Mesendoderm (in vitro differentiated cells): ENCODE results near the gene ITPA.
"Not testable (repeated sequence)": the region's sequence is repeated elsewhere in the genome, so short reads cannot be mapped to it uniquely, and the experiment has no call there.

Experiments
- DNase-seq: peaks from one replicate; pipeline ENCODE4 v3.0.0; 2013
- H2AK5ac ChIP-seq: 2 replicates; pipeline ENCODE4 v1.6.1; 2013; ENCODE audit warnings: low read length, inconsistent platforms
- H2BK120ac ChIP-seq: 2 replicates; pipeline ENCODE4 v1.6.1; 2013; ENCODE audit warnings: low read depth, mild to moderate bottlenecking, low read length, moderate library complexity, mixed read lengths
- H2BK15ac ChIP-seq: replicated peaks from 2 replicates; pipeline ENCODE4 v1.6.1; 2013; ENCODE audit warnings: low read depth, mild to moderate bottlenecking, moderate library complexity
- H2BK5ac ChIP-seq: 2 replicates; pipeline ENCODE4 v1.6.1; 2013; ENCODE audit warnings: low read length, inconsistent platforms
- H3K18ac ChIP-seq: 2 replicates; pipeline ENCODE4 v1.6.1; 2013; ENCODE audit warnings: mild to moderate bottlenecking, low read length, mixed read lengths
- H3K23ac ChIP-seq: one replicate; pipeline ENCODE4 v1.6.1; 2013; ENCODE audit warnings: low read length
- H3K27ac ChIP-seq: 2 replicates; pipeline ENCODE4 v1.5.1; 2013; ENCODE audit warnings: low read depth, mild to moderate bottlenecking, inconsistent platforms, low read length, moderate library complexity
- H3K27me3 ChIP-seq: 2 replicates; pipeline ENCODE4 v1.6.1; 2013; ENCODE audit warnings: low read length, control low read depth, mild to moderate bottlenecking, inconsistent platforms; ENCODE audit not compliant: insufficient read depth, poor library complexity
- H3K36me3 ChIP-seq: 2 replicates; pipeline ENCODE4 v1.6.1; 2013; ENCODE audit warnings: low read length, inconsistent platforms; ENCODE audit not compliant: control insufficient read depth, insufficient read depth
- H3K4ac ChIP-seq: one replicate; pipeline ENCODE4 v1.6.1; 2013; ENCODE audit warnings: low read depth, mild to moderate bottlenecking, low read length, moderate library complexity
- H3K4me1 ChIP-seq: 2 replicates; pipeline ENCODE4 v1.6.1; 2013; ENCODE audit warnings: low read depth, low read length, inconsistent platforms; ENCODE audit not compliant: control insufficient read depth
- H3K4me2 ChIP-seq: 2 replicates; pipeline ENCODE4 v1.6.1; 2013; ENCODE audit warnings: low read length
- H3K4me3 ChIP-seq: 2 replicates; pipeline ENCODE4 v1.5.1; 2013; ENCODE audit warnings: mild to moderate bottlenecking, low read length
- H3K56ac ChIP-seq: one replicate; pipeline ENCODE4 v1.6.1; 2013; ENCODE audit warnings: low read length
- H3K79me1 ChIP-seq: 2 replicates; pipeline ENCODE4 v1.6.1; 2013; ENCODE audit warnings: low read length, inconsistent platforms
- H3K79me2 ChIP-seq: 2 replicates; pipeline ENCODE4 v1.6.1; 2013; ENCODE audit warnings: mild to moderate bottlenecking, low read length; ENCODE audit not compliant: control insufficient read depth, insufficient read depth
- H3K9ac ChIP-seq: 2 replicates; pipeline ENCODE4 v1.6.1; 2013; ENCODE audit warnings: low read length, inconsistent platforms
- H4K5ac ChIP-seq: one replicate; pipeline ENCODE4 v1.6.1; 2013; ENCODE audit warnings: low read length
- H4K8ac ChIP-seq: one replicate; pipeline ENCODE4 v1.6.1; 2013; ENCODE audit warnings: low read depth, mild to moderate bottlenecking, control low read depth, low read length, moderate library complexity
- WGBS: extraction: QIAGEN DNeasy Blood & Tissue Kit; methylation state at CpG from one replicate; pipeline ENCODE4 v1.1.7; 2013; ENCODE audit warnings: low lambda C conversion rate, missing lambda C conversion rate; ENCODE audit not compliant: insufficient coverage; ENCODE audit errors: extremely low coverage; 5-methylcytosine and 5-hydroxymethylcytosine counted together

ITPA gene

DNA sequence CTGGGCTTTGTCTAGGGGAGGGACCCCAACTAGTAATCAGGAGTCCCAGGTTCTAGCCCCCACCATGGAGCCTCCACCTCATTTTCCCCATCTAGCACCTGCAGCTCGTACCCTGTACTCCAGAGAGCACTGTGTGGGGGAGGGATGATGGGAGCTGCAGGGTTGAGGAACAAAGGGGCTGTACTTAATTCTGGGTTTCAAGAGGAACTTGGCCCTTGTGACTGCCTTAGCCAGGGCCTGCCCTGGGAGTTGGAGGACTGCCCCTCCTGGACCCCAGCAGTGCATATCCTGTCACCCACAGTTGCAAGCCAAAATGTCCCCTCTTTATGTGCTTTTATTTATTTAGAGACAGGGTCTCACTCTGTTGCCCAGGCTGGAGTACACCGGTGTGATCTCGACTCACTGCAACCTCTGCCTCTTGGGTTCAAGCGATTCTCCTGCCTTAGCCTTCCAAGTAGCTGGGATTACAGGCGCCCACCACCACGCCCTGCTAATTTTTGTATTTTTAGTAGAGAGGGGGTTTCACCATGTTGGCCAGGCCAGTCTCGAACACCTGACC is 6.1 kb downstream of the ITPA start:
- not testable (repeated sequence) for H3K27me3 ChIP-seq, H2BK15ac ChIP-seq, H4K8ac ChIP-seq, H3K23ac ChIP-seq, H2BK5ac ChIP-seq, H3K79me1 ChIP-seq, H4K5ac ChIP-seq, DNase-seq, H3K9ac ChIP-seq, H3K36me3 ChIP-seq, H3K27ac ChIP-seq, H3K4me2 ChIP-seq, H3K4me3 ChIP-seq, H3K18ac ChIP-seq, H2AK5ac ChIP-seq, H3K56ac ChIP-seq, H3K4me1 ChIP-seq, H3K79me2 ChIP-seq, H3K4ac ChIP-seq, H2BK120ac ChIP-seq
- no CpG with 5 or more reads among the region's 7 CpGs for WGBS

DNA sequence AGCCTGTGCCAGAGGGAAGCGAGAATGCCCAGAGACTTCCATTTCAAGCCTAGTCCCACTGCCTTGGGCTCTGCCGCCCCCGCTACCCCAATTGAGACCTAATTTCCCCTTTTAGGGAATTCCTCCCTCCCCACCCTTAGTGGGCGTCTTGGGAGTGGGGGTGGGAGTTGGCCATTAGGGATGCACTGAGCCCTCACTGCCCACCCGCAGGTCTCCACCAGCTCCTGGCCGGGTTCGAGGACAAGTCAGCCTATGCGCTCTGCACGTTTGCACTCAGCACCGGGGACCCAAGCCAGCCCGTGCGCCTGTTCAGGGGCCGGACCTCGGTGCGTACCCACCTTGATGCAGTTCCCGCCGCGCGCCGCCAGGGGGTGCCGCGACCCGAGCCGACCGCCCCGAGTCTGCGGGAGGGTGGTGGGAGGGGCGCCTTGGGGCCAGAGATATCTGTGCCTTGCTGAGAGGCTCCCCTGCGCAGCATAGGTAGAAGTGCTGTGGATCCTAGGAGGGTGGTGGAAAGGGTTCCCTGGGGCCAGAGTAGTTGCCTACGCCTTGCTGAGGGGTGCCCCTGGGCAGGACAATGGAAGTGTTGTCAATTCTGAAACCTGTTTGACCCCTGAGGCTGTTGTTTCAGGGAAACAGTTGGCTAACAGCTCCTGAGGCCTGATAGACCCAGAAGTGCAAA is 9.2 kb downstream of the ITPA start:
- H2BK15ac ChIP-seq, result no peak overlapping the region
- no peak overlapping the region for H3K23ac ChIP-seq
- H3K9ac ChIP-seq, result no peak overlapping the region
- H2BK5ac ChIP-seq, result no peak overlapping the region
- DNase-seq, result peak; percentile 75
- H3K36me3 ChIP-seq, result peaks cover 5% of the 10 kb centered on the region
- H3K4me3 ChIP-seq, result no peak overlapping the region
- no peaks in the 10 kb centered on the region for H3K27me3 ChIP-seq
- no peaks in the 10 kb centered on the region for H3K4me1 ChIP-seq
- H3K4ac ChIP-seq, result no peak overlapping the region
- no peak overlapping the region for H2BK120ac ChIP-seq
- H3K27ac ChIP-seq, result no peak overlapping the region
- H3K79me2 ChIP-seq, result no peaks in the 10 kb centered on the region
- H3K4me2 ChIP-seq, result no peak overlapping the region
- H2AK5ac ChIP-seq, result no peak overlapping the region
- WGBS, result no CpG with 5 or more reads among the region's 30 CpGs
- H3K79me1 ChIP-seq, result no peaks in the 10 kb centered on the region
- no peak overlapping the region for H4K8ac ChIP-seq
- H3K18ac ChIP-seq, result no peak overlapping the region
- no peak overlapping the region for H3K56ac ChIP-seq
- no peak overlapping the region for H4K5ac ChIP-seq

DNA sequence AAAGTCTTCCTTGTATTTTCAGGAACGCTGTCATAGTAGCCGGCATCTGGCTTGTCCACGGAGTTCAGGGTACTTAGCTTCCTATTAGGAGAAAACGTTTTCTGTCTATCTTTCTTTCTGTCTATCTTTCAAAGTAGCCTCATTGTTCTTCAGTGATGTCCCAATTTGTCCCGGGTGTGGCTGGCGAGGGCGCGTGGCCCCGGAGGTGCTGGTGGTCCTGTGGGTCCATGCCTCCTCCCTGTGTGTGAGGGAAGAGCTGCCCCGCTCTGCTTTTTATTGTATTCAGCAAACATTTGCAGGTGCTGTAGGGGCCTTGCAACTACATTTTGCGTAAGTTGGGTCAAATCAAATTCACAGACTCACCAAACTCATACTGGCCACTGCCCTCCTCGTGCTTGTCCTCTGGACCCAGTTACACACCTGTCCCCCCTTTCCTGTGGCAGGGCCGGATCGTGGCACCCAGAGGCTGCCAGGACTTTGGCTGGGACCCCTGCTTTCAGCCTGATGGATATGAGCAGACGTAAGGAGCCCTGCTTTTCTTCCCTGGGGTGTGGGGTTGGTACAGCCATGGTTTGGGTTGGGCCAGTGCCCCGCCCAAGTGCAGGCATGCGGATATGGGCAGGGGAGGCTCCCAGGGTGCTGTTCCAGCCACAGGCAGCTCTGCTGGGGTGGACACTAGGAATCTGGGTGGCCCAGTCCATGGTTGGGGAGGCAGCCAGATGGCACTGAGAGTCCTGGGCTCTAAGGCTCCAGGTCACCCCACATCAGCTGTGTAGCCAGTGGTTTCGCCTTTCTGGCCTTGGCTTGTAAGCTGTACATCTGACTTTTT is 12.3 kb downstream of the ITPA start:
- H3K56ac ChIP-seq, result no peak overlapping the region
- no peaks in the 10 kb centered on the region for H3K79me2 ChIP-seq
- H3K27me3 ChIP-seq, result no peaks in the 10 kb centered on the region
- H3K79me1 ChIP-seq, result no peaks in the 10 kb centered on the region
- H2AK5ac ChIP-seq, result no peak overlapping the region
- no peak overlapping the region for H4K8ac ChIP-seq
- DNase-seq, result no peak
- H3K27ac ChIP-seq, result no peak overlapping the region
- no peak overlapping the region for H3K23ac ChIP-seq
- H3K9ac ChIP-seq, result no peak overlapping the region
- H2BK15ac ChIP-seq, result no peak overlapping the region
- no peak overlapping the region for H3K4me3 ChIP-seq
- no peak overlapping the region for H3K4me2 ChIP-seq
- no peak overlapping the region for H2BK5ac ChIP-seq
- peaks cover 3% of the 10 kb centered on the region for H3K36me3 ChIP-seq
- no peak overlapping the region for H4K5ac ChIP-seq
- no peaks in the 10 kb centered on the region for H3K4me1 ChIP-seq
- no peak overlapping the region for H3K4ac ChIP-seq
- H2BK120ac ChIP-seq, result no peak overlapping the region
- no peak overlapping the region for H3K18ac ChIP-seq
- WGBS, result no CpG with 5 or more reads among the region's 18 CpGs

DNA sequence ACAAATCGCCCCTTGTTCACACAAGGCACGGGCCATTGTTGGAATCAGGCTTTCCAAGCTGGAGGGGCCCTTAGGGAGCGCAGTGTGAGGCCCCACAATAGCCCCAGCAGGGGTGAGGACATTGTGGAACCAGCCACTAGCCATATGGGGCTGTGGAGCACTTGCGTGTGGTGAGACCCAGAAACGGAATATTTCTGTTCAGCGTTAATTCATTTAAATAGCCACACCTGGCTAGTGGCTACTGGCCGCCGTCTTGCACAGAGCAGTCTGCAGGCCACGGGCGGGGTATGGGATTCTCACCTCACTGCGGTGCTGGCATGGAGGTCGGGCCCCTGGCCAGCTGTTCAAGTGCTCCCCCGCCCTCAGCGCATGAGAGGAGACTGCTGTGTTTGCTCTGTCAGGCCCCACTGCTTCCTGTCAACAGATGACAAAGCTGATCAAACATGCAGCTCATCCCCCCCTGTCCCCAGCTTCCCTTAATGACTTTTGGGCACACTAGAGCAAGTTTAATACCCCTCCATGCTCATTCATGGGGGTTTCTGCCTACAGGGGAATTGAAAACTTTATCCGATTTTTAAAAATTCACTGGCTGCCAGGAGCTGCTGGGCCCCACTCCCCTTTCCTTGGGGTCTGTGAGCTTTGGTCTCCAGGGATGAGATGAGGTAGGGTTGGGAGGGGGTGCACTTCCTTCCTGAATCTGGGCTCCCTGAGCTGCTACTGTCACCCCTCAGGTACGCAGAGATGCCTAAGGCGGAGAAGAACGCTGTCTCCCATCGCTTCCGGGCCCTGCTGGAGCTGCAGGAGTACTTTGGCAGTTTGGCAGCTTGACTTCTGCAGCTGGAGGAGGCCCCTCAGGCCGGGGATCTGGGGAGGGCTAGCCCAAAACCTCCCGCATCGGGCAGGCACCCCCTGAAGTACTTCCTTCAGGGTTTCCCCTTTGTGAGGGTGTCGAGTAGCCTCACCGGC is 13.6 kb downstream of the ITPA start:
- WGBS, result no CpG with 5 or more reads among the region's 25 CpGs
- Histone ChIP-seq H3K18ac (no peak overlapping the region), H3K4ac (no peak overlapping the region), H2BK5ac (no peak overlapping the region), H2BK15ac (no peak overlapping the region), H3K27ac (peak overlapping the region; percentile 8), H3K79me1 (no peaks in the 10 kb centered on the region), H2AK5ac (no peak overlapping the region), H3K9ac (no peak overlapping the region), H4K5ac (no peak overlapping the region), H3K4me2 (no peak overlapping the region), H3K36me3 (peaks cover 3% of the 10 kb centered on the region), H3K4me3 (no peak overlapping the region), H3K27me3 (no peaks in the 10 kb centered on the region), H4K8ac (no peak overlapping the region), H2BK120ac (no peak overlapping the region), H3K23ac (no peak overlapping the region), H3K4me1 (no peaks in the 10 kb centered on the region), H3K56ac (no peak overlapping the region), H3K79me2 (no peaks in the 10 kb centered on the region)
- DNase-seq, result no peak

DNA sequence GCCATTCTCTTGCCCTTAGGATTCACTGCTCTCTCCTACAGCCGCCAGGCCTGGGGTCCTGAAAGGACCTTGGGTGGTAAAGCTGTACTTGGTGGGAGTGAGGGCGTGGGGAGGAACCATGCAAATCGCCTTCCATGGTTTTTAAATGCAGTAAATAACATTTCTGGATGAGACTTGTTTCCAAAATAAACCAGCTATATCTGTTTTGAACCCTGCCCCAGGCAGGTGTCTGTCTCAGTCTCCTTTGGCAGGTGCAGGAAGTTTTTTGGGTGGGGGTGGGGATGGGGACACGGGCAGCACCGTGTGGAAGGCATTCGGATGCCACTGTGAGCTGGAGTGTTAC is 14.3 kb downstream of the ITPA start:
- Histone ChIP-seq H3K18ac (no peak overlapping the region), H3K36me3 (peaks cover 3% of the 10 kb centered on the region)

More for the DNA sequence above, 14.3 kb downstream of the ITPA start:
- Histone ChIP-seq H4K8ac (no peak overlapping the region), H3K9ac (no peak overlapping the region), H4K5ac (no peak overlapping the region), H3K4me3 (no peak overlapping the region), H3K4me1 (no peaks in the 10 kb centered on the region), H2BK120ac (no peak overlapping the region), H3K4me2 (no peak overlapping the region), H3K27me3 (no peaks in the 10 kb centered on the region), H3K4ac (no peak overlapping the region), H2AK5ac (no peak overlapping the region), H3K79me1 (no peaks in the 10 kb centered on the region), H3K79me2 (no peaks in the 10 kb centered on the region), H2BK15ac (no peak overlapping the region), H2BK5ac (no peak overlapping the region), H3K27ac (no peak overlapping the region), H3K23ac (no peak overlapping the region), H3K56ac (no peak overlapping the region)
- no peak for DNase-seq
- no CpG with 5 or more reads among the region's 6 CpGs for WGBS
